ENCODE results near the gene FBXL3. TPM values are rescaled to one million over a fixed set of nuclear protein-coding genes. Genes with fewer than 3 reads are reported as not detected.
A peak's percentile ranks its signal among the peaks of the same experiment; 100 is the strongest.

The FBXL3 gene
- 57.7 TPM for total RNA-seq
- long read RNA-seq, transcript FBXL3-201 (5 exons, 3,503 nt) = major isoform, 76 of 100 reads
- long read RNA-seq, partial matches to known transcripts = 0 of 100 reads
- long read RNA-seq, other reads (novel, unspliced or antisense) = 24 of 100 reads

- peak; percentile 90 for DNase-seq
- TF ChIP-seq CTCF (IDR thresholded peaks at IDR 0.05) = no peak
- ATAC-seq = peak; percentile 93 to 95
These were observed at the start of gene FBXL3 for GRCh38 chr13:77026861-77027621. TSS of gene FBXL3 (minus strand) at chr13:77027159. CDS start at chr13:77021860, 5,299 bp downstream.

DNA sequence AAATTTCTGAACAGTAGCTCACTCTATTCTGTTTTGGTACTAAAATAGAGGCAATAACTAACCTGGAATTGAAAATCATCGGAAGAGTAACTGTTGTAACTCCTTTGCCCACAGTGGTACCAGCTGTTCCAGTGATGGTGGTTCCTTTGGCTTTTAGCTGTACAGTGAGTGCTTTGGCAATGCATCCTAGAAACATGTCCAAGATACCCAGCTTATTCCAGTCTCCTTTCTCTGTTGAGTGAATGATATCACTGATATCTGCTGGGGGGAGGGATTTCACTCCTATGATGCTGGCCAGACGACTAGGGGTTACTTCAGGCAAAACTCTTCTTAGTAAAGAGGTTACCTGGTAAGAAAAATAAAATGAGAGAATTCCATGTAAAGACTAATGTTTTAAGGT is 40.6 kb upstream of the FBXL3 start:
- DNase-seq (no peak), ATAC-seq (no peak)
- no peak overlapping the region for H3K4me3 ChIP-seq
- peaks cover 77% of the 10 kb centered on the region for H3K36me3 ChIP-seq
- no peak for TF ChIP-seq CTCF (IDR thresholded peaks at IDR 0.05)
- intact Hi-C loops (cut with DNase I) = no loop called here
- H3K9me3 ChIP-seq = no peaks in the 10 kb centered on the region
- H3K27ac ChIP-seq = no peak overlapping the region
- no peaks in the 10 kb centered on the region for H3K27me3 ChIP-seq (ENCODE audit: low read depth)
- H3K4me1 ChIP-seq = peaks cover 8% of the 10 kb centered on the region

More at GRCh38 chr13:77026861-77027621, at the start of gene FBXL3:
- Histone ChIP-seq H3K4me3 (peak within 1 kb of the TSS; percentile 85), H3K4me1 (peaks cover 47% of the 10 kb centered on the region), H3K36me3 (no peaks in the 10 kb centered on the region), H3K27me3 (ENCODE audit: low read depth) (no peaks in the 10 kb centered on the region), H3K27ac (peak within 1 kb of the TSS; percentile 99), H3K9me3 (no peaks in the 10 kb centered on the region)
- intact Hi-C loops (cut with DNase I) = no loop called here

DNA sequence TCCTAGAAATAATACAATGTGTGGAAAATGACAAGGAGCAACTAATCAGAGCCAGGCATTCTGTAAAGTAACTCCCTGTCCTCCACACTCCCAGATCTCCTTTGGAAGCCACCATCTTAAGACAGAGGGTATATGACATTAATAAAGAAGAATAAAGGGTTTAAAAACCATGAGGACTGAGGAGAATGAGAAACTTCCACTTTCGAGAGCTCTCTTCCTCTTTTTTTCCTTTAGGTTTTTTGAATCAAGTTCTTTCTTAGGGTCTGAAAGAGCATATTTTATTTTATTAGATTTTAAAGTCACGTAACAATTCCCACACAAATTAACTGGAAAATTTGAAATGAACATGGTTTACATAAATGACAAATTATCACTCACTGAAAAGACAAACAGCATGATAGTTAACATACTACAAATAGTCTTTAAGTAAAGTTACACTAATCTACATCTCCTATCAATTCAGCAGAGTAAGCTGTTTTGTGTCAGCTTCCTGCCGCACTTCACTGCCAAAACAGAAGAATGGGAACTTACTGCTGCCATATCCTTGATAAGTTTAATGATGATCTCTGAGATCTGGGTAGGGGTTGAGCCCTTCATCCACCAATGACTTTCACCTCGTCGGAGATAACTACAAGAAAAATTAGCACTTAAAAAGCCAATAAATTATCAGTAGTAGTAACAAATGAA is 38.6 kb upstream of the FBXL3 start:
- no peaks in the 10 kb centered on the region for H3K27me3 ChIP-seq (ENCODE audit: low read depth)
- H3K9me3 ChIP-seq = no peaks in the 10 kb centered on the region
- no peak for TF ChIP-seq CTCF (IDR thresholded peaks at IDR 0.05)
- intact Hi-C loops (cut with DNase I) = no loop called here
- no peak overlapping the region for H3K4me3 ChIP-seq
- H3K36me3 ChIP-seq = peaks cover 95% of the 10 kb centered on the region
- H3K4me1 ChIP-seq = peaks cover 8% of the 10 kb centered on the region
- ATAC-seq = no peak
- no peak for DNase-seq
- H3K27ac ChIP-seq = peak overlapping the region; percentile 38

DNA sequence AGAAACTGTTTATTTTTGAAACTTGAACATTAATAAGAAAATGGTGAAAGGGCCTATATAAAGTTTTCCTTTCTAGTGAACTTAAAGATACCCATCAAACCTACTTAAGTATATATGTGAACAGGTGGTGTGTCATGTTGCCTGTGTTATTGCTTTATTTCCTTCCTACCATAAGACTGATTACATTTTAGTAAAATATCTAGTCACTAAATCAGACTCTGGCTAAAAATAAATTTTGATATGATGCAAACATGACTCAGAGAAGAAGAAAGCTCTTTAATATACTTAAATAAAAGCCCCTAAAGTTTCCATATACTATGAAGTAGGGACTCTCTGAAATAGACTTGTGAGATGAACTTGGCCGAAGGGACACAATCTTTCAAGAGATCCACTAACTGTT is 35.1 kb upstream of the FBXL3 start:
- H3K36me3 ChIP-seq = peaks cover 95% of the 10 kb centered on the region

GRCh38 chr13:77061362-77061761 is 34.4 kb upstream of the FBXL3 start:
- DNase-seq = no peak
- no peak overlapping the region for H3K4me3 ChIP-seq
- ATAC-seq = no peak
- no peaks in the 10 kb centered on the region for H3K27me3 ChIP-seq (ENCODE audit: low read depth)
- intact Hi-C loops (cut with DNase I) = no loop called here
- peaks cover 94% of the 10 kb centered on the region for H3K36me3 ChIP-seq
- no peak overlapping the region for H3K27ac ChIP-seq
- TF ChIP-seq CTCF (IDR thresholded peaks at IDR 0.05) = no peak
- H3K4me1 ChIP-seq = peaks cover 6% of the 10 kb centered on the region
- H3K9me3 ChIP-seq = no peaks in the 10 kb centered on the region

More for the DNA sequence above, 35.1 kb upstream of the FBXL3 start:
- DNase-seq = no peak
- peaks cover 8% of the 10 kb centered on the region for H3K4me1 ChIP-seq
- TF ChIP-seq CTCF (IDR thresholded peaks at IDR 0.05) = no peak
- ATAC-seq = no peak
- intact Hi-C loops (cut with DNase I) = no loop called here
- no peak overlapping the region for H3K27ac ChIP-seq
- H3K4me3 ChIP-seq = no peak overlapping the region
- H3K9me3 ChIP-seq = no peaks in the 10 kb centered on the region
- H3K27me3 ChIP-seq (ENCODE audit: low read depth) = no peaks in the 10 kb centered on the region
